Stimulated activated CD8-positive, alpha-beta memory T cell treated with anti-CD3 and anti-CD28 coated beads, Interleukin-4, amount 100 ng/mL, for 1 hour (primary cell): ENCODE measurements around the gene MDN1.
"Not testable (repeated sequence)": the region's sequence is repeated elsewhere in the genome, so short reads cannot be mapped to it uniquely, and the experiment has no call there.

ENCODE experiments used
- DNase-seq, 2 donors: peaks; one replicate each; pipeline ENCODE4 v3.0.0-alpha.2; 2020; ENCODE audit warnings: low read depth in 2 of 2, low spot score in 1 of 2

Gene MDN1

GRCh38 chr6:89768324-89768723 is 51.3 kb downstream of the MDN1 start:
- DNase-seq, result no peak

DNA sequence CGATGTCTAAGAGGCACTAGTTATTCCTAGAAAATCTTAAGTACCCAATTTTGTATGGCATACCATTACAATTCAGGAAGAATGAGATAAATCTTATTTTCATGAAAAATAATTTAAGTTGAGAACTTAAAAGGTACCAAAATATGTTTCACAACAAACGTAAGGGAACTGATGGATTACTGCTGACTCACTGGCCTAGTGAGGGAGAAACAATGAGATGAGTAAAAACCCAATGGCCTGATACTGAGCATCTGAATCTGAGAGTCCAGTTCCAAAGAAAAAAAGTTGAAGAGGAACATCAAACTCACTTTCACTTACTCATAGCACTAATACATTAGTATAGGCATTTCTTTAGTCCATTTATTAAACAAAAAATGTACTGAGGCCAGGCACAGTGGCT is 56.0 kb downstream of the MDN1 start:
- DNase-seq, result no peak

DNA sequence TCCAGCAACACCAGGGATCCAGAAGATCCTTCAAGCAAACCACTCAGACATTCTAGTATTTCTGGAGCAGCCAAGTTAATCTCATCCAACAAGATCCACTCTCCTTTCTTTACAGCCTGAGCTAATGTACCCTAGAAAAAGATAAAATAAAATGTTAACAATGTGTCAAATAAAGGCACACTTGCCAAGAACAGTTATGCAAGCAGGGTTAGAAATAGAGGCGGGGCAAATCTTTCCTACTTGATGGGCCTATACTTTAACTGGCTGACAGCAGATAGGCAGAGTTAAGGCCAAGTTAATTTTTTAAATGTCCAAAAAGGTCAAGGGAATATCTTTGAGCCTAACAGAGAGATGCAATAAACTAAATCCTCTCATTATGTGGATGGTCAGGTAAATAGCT is 60.8 kb downstream of the MDN1 start:
- DNase-seq, result no peak

GRCh38 chr6:89750338-89750737 is 69.3 kb downstream of the MDN1 start:
- no peak for DNase-seq

DNA sequence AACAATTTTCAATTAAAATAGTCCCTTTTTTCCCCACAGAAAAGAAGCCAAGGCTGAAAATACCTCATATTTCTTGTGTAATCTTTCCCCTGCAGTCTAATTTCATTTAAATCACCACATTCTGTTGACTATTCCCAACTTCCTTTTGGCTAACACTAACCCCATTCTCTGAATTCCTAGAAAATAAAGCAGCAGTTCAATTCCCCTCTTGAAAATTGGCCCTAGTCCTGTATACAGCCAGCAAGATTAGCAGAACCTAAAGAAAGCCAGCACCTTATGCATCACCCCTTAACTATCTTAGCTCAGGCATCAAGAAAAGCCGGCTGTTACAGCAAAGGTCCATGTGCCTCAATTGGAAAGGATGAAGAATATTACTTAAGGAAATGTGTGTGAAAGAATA is 69.7 kb downstream of the MDN1 start:
- no peak for DNase-seq

- DNase-seq, result no peak
These were observed 73.9 kb downstream of the MDN1 start for GRCh38 chr6:89745716-89746115.

DNA sequence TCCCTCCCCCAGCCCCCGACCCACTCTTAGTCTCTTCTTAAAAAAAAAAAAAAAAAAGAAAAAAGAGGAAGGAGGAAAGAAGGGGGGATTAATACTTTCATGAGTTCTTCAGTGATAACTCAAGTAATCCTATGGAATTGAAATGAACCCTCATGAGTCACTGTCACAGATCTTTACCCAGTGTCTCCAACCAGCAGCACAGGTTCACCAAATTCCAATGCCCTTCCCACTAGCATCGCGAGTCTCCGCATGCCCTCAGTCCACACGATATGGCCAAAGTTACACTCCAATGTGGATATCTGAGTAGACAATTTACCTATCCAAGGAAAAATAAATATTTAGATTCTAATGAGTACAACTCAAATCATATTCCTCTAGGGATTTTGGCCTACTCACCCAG is 74.5 kb downstream of the MDN1 start:
- no peak for DNase-seq

- no peak for DNase-seq
These were observed 82.7 kb downstream of the MDN1 start for GRCh38 chr6:89736893-89737292.

DNA sequence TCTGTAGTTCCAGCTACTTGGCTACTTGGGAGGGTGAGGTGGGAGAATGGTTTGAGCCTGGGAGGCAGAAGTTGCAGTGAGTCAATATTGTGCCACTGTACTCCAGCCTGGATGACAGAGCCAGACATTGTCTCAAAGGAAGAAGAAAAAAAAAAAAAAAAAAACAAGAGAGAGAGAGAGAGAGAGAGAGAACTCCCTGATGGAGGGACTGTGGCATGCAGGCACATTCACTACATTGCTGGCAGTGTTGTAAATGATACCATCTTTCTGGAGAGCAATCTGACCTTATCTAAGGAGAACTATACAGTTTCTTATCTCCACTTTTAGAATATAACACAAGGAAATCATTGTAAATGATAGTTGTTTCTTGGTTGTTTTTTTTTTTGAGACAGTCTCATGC is 85.1 kb downstream of the MDN1 start:
- DNase-seq, result no peak

DNA sequence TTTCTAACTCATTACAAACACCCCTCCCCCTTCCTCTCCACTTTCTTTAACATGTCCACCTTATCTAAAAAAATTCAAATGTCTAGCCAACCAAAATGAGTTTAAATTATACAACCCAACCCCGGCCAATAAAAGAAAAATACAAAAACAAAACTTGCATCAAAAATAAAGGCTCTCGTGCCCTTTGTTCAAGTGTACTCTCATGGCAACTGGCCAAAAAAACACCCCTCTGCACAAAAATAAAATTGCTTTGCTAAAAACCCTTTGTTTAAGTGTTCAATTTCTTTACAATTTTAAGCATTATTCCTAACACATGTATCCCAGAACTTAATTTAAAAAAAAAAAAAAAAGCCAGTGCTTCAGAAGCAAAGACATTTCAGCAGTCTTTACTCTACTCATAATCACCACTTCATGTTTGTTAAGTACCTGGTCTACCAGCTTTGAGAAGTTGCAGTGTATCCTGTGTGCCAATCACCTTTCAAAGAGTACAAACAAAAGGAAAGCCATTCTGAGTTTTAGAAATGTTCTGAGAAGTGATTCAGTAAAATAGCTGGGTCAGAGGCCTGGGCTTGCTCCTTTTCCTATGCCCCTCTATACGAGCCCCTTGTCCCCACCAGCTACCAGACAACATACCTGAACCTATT is 87.5 kb downstream of the MDN1 start:
- no peak for DNase-seq

DNA sequence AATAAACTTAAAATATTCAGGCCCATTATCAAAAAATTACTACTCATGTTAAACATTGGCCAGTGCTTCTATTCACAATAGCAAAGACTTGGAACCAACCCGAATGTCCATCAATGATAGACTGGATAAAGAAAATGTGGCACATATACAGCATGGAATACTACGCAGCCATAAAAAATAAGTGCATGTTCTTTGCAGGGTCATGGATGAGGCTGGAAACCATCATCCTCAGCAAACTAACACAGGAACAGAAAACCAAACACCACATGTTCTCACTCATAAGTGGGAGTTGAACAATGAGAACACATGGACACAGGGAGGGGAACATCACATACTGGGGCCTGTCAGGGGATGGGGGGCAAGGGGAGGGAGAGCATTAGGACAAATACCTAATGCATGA is 88.3 kb downstream of the MDN1 start:
- not testable (repeated sequence) for DNase-seq

GRCh38 chr6:89729818-89730217 is 89.8 kb downstream of the MDN1 start:
- DNase-seq, result no peak

- DNase-seq, result no peak
These were observed 92.1 kb downstream of the MDN1 start for GRCh38 chr6:89727501-89727900.

GRCh38 chr6:89724981-89725380 is 94.6 kb downstream of the MDN1 start:
- DNase-seq, result no peak

DNA sequence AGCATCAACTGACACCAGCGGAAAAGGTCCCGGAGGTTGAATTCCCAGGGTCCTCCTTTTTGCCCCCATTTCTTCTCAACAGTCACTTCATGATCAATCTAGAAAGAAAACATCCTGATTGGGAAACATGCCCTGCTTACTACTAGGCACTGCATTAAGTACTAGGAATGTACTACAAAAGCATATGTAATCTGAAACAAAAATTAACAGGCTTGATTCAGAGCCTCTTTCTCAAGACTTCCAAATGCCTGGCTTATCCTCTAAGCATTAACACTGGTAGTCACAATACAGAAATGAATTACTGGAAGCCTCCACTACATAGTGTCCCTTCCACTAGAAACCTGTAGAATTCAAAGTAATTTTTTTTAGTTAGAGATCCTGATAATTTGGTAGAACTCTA is 96.5 kb downstream of the MDN1 start:
- DNase-seq, result no peak

- no peak for DNase-seq
These were observed 103.1 kb downstream of the MDN1 start for GRCh38 chr6:89716532-89716931.

- DNase-seq, result no peak
These were observed 107.8 kb downstream of the MDN1 start for GRCh38 chr6:89711801-89712200.

GRCh38 chr6:89708316-89708715 is 111.3 kb downstream of the MDN1 start:
- DNase-seq, result no peak

GRCh38 chr6:89707766-89708165 is 111.8 kb downstream of the MDN1 start:
- no peak for DNase-seq

DNA sequence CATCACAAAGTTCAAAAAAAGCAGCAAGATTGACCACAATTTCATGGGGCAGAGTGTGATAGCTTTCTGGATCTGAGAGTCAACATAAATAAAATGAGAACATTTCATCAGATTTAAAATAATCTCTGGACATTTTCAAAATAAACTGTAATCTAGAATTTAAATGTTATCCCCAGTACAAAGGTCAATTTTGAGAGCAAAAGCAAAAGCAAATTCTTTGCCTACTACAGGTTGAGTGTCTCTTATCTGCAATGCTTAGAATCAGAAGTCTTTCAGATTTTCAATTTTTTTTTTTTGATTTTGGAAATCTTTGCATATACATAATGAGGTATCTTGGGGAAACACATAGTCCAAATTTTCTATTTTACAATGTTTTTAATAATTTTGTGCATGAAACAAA is 113.5 kb downstream of the MDN1 start:
- no peak for DNase-seq

- DNase-seq, result no peak
These were observed 116.3 kb downstream of the MDN1 start for GRCh38 chr6:89703292-89703691.

- DNase-seq, result no peak
These were observed 117.2 kb downstream of the MDN1 start for GRCh38 chr6:89702349-89702748.

- DNase-seq, result no peak
These were observed 123.9 kb downstream of the MDN1 start for GRCh38 chr6:89695667-89696066.

- no peak for DNase-seq
These were observed 125.2 kb downstream of the MDN1 start for GRCh38 chr6:89694428-89694827.
